GM19035 (cell line): ENCODE results near the gene C13orf46.

Source experiments
- ATAC-seq: cut with Tn5 transposase; IDR thresholded peaks from one replicate; pipeline ENCODE4 v1.9.1; 2021; ENCODE audit not compliant: unreplicated experiment

Gene C13orf46

GRCh38 chr13:113956571-113956970 is 17.3 kb downstream of the C13orf46 start:
- no peak for ATAC-seq

- no peak for ATAC-seq
These were observed 18.2 kb downstream of the C13orf46 start for GRCh38 chr13:113955691-113956090.

DNA sequence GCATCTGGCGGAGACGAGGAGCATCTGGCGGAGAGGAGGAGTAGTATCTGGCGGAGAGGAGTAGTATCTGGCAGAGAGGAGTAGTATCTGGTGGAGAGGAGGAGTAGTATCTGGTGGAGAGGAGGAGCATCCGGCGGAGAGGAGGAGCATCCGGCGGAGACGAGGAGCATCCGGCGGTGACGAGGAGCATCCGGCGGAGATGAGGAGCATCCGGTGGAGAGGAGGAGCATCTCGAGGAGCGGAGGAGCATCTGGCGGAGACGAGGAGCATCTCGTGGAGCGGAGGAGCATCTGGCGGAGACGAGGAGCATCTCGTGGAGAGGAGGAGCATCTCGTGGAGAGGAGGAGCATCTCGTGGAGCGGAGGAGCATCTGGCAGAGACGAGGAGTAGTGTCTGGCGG is 18.6 kb downstream of the C13orf46 start:
- ATAC-seq = no peak

DNA sequence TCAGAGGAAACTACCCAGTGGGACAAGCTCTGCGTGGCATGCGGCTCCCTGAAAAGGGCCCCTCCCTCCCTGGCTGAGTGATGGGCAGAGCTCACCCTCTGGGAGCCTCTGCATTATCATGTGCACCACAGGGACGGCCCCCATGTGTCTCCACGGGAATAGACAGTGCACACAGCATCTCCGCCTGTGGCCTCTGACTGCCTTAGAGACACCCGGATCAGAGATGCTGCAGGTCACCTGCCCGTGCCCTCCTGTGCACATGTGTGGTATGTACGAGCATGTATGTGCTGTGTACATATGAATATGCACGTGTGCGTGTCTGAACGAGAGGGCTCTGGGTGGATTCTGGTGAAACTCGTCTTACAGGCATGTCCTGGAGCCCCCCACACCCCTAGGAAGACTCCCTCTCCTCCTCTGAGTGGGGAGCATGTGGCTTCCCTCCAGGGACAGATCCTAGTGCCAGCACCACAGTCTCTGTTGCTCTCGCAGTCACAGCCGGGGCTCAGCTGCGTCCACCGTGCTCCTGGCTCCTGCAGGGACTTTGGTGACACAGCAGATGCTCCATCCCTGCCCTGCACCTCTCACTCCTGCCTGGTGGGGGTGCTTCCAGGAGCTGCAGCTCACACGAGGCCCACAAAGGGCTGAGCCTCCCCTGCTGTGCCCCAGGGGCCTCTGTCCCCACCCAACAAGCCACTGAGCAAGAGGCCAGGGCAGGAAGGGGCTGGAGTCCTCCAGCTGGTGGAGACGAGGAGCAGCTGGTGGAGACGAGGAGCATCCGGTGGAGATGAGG is 19.6 kb downstream of the C13orf46 start:
- ATAC-seq = no peak

DNA sequence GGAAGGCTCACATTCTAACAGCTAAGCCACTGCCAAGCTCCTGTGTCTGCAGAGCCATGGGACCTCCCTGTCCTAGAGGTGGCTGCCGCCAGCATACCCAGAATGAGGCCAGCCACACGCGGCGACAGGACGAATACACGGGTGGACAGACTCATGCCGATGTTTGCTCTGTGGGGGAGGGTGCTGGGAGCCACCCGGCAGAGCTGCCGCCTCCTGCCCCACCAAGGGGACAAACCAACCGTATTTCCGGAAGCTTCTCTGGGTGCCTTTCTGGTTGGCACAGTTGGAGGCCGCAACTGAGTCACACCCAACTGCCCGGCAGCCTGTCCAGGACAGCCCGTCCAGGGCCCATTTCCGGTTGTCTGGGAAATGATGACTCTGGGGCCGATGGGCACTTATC is 20.3 kb downstream of the C13orf46 start:
- ATAC-seq = no peak

GRCh38 chr13:113952983-113953520 is 20.8 kb downstream of the C13orf46 start:
- no peak for ATAC-seq

DNA sequence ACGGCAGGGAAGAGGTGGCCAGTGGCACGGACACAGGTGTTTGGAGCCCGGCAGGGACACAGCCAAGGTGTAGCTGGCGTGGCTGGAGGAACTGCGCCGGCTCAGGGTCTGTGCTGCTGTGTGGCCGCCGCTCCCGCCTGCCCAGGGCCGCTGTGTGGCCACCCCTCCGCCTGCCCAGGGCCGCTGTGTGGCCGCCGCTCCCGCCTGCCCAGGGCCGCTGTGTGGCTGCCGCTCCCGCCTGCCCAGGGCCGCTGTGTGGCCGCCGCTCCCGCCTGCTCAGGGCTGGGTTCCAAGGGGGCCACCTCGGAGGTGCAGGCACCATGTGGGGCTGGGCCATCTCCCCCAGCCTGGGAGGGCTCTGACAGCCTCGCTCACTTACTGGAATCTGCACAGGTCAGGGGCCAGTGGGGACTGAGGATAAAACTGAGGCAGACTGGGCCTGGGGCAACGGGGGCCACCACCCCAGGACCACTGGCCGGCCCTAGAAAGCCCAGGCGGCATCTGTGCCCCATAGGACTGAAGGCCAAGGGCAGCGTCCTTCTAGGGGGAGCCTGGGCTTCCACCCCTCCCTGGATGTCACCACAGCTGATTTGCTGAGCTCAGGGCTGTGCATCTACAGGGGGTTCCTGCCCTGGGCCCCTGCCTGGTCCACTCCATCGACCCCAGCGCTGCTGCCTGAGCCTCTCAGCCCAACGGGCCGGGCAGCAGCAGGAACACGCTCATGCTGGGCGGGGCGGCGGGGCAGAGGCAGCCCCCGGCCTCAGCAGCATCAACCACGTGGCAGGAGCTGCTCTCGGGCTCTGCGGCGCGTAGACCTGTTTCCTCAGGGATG is 21.5 kb downstream of the C13orf46 start:
- ATAC-seq = no peak

- no peak for ATAC-seq
These were observed 22.5 kb downstream of the C13orf46 start for GRCh38 chr13:113951246-113951999.

DNA sequence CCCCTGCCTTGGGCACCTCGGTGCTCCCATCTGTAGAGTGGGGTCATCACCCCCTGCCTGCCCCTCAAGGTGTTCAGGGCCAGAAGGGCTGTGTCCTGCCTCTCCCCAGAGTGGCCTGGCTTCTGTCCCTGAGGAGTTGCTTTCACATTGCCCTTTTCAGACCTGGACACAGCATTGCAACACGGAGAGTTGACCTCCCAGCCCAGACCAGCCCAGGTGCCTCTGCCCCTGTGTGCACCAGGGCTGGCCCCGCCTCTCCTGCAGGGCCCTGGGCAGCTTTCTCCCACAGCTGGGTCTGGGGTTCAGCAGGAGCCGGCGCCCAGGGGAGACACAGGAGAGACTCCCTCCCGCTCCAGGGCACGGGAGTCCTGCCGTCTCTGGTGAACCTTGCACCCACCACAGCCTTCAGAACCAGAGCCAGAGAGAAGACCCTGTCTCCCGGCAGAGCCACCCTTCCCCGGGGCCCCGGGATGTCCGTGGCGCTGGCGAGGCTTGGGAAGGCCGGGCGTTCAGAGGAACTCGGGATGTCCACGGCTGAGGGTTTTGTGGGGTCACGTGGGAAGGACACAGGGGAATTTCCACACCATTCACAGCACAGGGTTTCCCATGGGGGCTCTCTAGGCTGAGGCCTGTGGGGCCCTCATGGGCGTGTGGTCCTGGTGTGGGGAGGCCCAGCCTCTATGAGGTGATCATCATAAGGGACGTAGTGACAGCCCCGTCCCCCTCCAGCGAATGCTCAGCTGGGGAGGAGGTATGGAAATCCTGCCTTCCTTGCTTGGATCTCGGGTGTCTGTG is 23.2 kb downstream of the C13orf46 start:
- no peak for ATAC-seq

DNA sequence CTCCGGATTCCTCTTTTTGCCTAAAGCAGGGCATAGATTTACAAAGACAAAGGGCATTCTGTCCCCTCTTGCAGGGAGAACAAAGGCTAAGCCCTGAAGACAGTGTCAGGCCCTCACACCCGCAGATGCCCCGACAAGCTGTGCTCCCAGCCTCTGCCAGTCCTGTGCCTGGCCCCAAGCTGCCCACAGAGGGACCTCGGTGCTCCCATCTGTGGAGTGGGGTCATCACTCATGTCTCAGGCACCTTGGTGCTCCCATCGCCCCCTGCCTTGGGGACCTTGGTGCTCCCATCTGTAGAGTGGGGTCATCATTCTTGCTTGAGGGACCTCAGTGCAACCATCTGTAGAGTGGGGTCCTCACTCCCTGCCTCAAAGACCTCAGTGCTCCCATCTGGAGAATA is 24.3 kb downstream of the C13orf46 start:
- ATAC-seq = no peak

DNA sequence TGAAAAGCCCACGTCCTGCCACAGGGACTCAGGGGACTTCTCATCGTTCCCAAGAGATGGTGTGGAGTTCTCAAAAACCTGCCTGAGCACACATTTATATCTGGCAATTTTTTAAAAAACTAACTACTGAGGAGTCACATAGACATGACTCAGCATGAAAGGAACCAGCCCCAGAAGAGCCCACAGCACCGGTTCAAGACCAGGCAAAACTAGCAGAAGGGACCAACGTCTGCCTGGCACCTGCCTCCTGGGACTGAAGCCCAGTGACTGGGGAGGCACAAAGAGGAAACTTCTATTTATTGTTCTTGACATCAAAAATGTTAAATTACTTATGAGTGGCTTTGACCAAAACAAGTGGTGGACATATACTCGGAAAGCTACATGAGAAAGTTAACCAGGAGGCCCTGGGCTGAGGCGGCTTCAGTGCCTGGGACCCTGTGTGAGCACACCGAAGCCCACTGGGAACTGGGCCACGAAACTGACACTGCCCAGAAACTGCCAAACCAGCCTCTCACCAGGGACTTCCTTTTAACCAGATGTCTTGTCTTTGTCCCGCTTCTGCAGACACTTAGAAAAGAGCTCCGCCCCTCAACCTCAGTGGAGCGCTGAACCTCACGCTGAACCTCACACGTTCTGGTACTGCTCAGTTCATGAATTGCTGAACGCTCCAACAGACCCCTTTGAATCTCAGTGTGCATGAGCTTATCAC is 25.7 kb downstream of the C13orf46 start:
- ATAC-seq = no peak

DNA sequence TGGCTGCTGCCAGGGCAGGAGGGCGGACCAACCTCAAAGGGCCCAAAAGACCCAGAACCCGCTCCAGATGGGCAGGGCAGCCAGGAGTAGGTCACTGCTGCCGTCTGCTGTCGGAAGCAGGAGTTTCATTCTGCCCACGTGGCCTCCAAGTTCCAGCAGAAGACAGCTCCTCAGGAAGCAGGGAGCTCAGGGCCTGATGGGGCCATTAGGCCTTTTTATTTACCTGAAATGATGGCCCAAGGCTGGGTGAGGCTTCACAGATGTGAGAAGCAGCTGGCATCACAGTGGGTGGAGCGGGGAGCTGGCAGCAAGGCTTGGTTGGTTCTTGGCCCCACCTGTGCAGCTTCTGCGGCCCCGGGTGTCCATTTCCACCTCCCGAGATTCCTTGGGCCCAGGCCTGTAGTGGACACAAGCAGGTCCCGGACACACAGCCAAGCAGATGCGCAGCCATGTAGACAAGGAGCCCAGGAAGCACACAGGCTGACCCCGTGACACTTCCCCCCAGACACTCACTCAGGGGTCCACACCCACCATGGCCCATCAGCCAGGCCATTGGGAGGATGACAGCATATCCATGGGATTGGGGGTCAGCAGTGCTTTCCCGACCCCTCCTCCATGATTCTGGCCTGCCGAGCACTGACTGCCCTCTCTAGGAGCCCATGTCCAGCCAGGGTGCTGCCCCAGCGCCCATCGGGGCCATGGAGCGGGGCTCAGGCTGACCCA is 26.4 kb downstream of the C13orf46 start:
- ATAC-seq = no peak

DNA sequence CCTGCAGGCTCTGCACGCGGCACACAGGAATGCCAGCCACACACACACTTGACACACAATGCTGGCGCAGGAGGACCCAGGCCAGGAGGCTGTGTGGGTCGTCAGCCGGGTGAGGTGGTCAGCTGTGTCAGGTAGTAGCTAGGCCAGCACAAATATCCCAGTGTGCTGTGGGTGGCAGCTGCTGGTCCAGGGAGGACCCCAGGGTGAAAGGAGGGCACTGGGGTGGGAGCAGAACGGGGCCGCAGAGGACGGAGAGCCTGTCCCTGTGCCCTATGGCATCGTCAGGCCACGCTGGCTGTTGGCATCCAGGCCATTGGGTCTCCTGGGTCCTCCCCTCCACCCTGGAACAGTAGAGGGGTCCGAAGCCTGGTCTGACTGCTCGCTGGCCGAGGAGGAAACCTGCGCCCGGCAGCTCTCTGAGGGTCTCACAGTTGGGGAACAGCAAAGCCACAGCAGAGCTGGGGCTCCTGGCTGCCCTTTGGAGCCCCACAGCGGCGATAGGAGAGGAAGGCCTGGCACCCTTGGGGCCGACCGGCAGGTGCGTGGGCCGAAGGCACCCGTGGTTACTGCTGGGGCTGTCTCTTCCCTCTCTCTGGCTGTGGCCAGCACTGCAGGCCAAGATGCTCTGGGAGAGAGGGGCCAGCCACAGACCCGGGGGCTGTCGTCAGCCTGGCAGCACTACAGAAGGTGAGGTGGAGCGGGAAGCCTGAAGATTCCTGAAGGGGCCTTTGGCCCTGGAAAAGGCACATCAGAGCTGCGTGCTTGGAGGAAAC is 27.3 kb downstream of the C13orf46 start:
- no peak for ATAC-seq

DNA sequence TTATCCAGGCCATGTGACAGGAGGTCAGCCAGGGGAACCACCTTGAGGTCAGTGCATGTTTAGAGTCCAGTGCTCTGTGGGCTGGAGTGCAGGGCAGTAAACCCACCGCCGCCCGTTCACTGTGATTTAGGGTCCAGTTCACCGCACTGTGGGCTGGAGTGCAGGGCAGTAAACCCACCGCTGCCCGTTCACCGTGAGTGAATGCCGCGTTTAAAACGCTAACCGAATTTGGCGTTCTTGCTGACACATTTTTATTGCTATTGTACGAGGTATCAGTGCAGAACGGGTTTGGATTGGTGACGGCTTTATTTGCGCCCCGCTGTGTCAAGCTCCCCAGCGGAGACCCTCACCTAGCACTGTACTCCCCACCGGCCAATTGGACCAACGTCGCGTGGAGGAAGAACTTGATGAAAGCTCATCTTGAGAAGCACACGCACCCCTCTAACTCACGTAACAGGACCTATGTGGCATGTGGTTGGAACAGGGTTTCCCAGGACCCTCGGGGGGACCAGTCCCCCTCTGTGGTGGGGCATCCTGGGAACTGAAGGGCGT is 27.9 kb downstream of the C13orf46 start:
- no peak for ATAC-seq

DNA sequence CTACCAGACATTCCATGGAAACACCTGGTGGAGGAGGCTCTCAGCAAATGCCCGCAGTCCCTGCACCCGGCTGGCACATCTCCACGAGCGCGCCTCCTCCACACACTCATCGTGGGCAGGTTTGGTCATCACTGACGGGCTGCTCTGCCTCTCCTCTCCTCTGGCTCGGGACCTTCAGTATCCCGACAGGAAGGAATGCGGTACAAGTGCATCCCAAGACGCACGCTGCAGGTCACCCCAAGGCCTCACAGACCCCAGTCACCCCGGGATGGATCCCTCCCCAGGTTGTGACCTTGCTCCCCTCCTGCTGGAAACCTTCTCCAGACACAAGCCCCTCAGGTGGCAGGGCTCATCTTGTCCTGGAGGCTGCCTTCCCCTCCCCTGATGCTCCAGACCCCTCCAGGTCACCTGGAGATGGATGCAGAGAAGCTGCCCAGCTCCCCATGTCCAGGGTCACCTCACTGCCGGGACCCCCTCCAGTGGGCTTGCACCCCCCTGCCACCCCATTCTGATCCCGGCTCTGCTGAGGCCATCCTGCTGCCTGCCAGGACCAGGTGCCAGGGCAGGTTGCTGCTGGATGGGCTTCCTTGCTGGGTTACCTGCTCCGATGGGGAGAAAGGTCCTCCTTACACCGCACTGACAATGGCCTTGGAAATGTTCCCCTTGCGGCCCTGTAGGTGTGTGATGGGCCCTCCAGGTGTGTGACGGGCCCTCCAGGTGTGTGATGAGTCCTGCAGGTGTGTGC is 29.9 kb downstream of the C13orf46 start:
- ATAC-seq = no peak

DNA sequence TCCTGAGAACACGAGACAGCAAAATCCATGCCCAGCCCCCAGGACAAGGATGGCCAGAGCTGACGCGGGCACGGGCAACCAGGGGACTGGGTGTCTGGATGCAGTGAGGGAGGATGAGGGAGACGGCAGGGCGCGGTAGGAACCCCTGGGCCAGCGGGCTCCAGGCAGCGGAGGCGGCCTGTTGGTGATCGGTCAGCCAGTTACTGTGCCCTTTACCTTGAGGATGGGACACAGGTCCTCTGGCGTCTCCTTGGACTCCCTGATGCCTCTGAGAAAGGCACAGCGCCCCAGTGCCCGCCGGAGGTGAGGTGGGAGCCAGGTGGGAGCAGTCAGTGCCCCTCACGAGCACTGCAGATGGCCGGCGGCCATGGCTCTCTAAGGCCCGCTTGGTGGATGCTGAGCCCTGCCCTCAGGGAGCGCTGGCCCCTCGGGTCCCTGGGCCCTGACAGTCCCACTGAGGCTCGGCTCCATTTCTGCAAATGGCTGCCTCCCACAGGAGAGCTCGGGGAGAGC is 31.2 kb downstream of the C13orf46 start:
- ATAC-seq = no peak

DNA sequence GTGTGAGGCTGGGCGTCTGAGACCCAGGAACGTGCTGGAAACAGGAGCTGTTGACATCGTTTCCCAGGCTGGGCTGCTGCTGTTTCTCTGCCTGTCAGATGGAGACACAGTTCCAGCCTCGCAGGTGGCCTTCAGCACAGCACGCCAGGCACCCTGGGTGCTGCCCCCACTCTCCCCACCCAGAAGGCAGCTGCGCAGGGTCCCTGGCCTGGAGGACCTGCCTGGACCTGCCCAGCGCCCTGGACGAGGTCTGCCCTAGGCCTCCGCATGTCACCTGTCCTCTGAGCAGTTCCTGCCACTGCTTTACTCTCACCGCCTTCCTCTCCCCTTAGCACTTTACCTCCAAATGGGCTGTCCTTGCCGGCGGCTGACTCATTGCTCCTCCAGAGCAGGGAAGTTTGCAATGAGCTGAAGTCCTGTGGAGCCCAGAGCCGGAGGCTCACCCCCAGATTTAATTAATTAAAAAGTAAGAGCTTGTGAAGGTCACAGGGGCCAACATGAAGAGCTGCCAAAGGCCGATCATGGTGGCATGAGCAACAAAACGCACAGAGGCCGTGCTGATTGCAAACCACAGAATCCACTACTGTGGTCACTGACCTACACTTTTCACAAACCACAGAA is 32.2 kb downstream of the C13orf46 start:
- no peak for ATAC-seq
